Activated naive CD4-positive, alpha-beta T cell treated with anti-CD3 and anti-CD28 coated beads, Interleukin-2, amount 10 ng/mL, durations not matched to agents 7 days and 5 days (primary cell): ENCODE results near the gene IGSF9B.
A peak's percentile ranks its signal among the peaks of the same experiment; 100 is the strongest.

Source experiments
- CTCF ChIA-PET: fragments of 350-600 bp; sonication (Branson Sonifier 250); formaldehyde crosslinking; loops from one replicate; lab custom pipeline; 2021; ENCODE audit warnings: antibody characterized with exemption; lab: Charles Lee
- DNase-seq: peaks from one replicate; pipeline ENCODE4 v3.0.0-alpha.2; 2020
- H3K27ac Mint-ChIP-seq: one replicate; pipeline ENCODE4 v1.8.0; 2021; ENCODE audit warnings: mild to moderate bottlenecking, moderate library complexity, mixed read lengths
- H3K27me3 Mint-ChIP-seq: one replicate; pipeline ENCODE4 v1.8.0; 2021; ENCODE audit warnings: mild to moderate bottlenecking, mixed read lengths
- H3K36me3 Mint-ChIP-seq: one replicate; pipeline ENCODE4 v1.8.0; 2021; ENCODE audit warnings: mixed read lengths
- H3K4me1 Mint-ChIP-seq: one replicate; pipeline ENCODE4 v1.8.0; 2021; ENCODE audit warnings: mixed read lengths
- H3K4me3 Mint-ChIP-seq: one replicate; pipeline ENCODE4 v1.8.0; 2021; ENCODE audit warnings: mild to moderate bottlenecking, moderate library complexity, mixed read lengths
- H3K9me3 Mint-ChIP-seq: one replicate; pipeline ENCODE4 v1.8.0; 2021; ENCODE audit warnings: mixed read lengths

Gene IGSF9B

GRCh38 chr11:133934096-133934495 is 22.7 kb downstream of the IGSF9B start:
- H3K27me3 Mint-ChIP-seq = no peaks in the 10 kb centered on the region
- H3K4me3 Mint-ChIP-seq = no peak overlapping the region
- peaks cover 51% of the 10 kb centered on the region for H3K4me1 Mint-ChIP-seq
- peak overlapping the region; percentile 62 for H3K27ac Mint-ChIP-seq
- H3K9me3 Mint-ChIP-seq = no peaks in the 10 kb centered on the region
- no peak for DNase-seq
- H3K36me3 Mint-ChIP-seq = peaks cover 71% of the 10 kb centered on the region
- CTCF ChIA-PET = no interaction called here

GRCh38 chr11:133931449-133932060 is 25.2 kb downstream of the IGSF9B start:
- Mint-ChIP-seq H3K4me1 (peaks cover 70% of the 10 kb centered on the region), H3K9me3 (no peaks in the 10 kb centered on the region), H3K4me3 (no peak overlapping the region), H3K36me3 (peaks cover 68% of the 10 kb centered on the region), H3K27ac (peak overlapping the region; percentile 67), H3K27me3 (no peaks in the 10 kb centered on the region)
- DNase-seq = no peak
- CTCF ChIA-PET = no interaction called here

GRCh38 chr11:133930767-133931448 is 25.9 kb downstream of the IGSF9B start:
- CTCF ChIA-PET = no interaction called here
- H3K27ac Mint-ChIP-seq = peak overlapping the region; percentile 89
- peaks cover 67% of the 10 kb centered on the region for H3K36me3 Mint-ChIP-seq
- DNase-seq = no peak
- no peaks in the 10 kb centered on the region for H3K27me3 Mint-ChIP-seq
- peaks cover 70% of the 10 kb centered on the region for H3K4me1 Mint-ChIP-seq
- H3K4me3 Mint-ChIP-seq = no peak overlapping the region
- H3K9me3 Mint-ChIP-seq = no peaks in the 10 kb centered on the region

- H3K4me3 Mint-ChIP-seq = no peak overlapping the region
- H3K4me1 Mint-ChIP-seq = peaks cover 70% of the 10 kb centered on the region
Measured at GRCh38 chr11:133930053-133930766, 26.6 kb downstream of the IGSF9B start.

GRCh38 chr11:133929401-133930052 is 27.2 kb downstream of the IGSF9B start:
- no peak for DNase-seq
- peak overlapping the region; percentile 89 for H3K27ac Mint-ChIP-seq
- H3K9me3 Mint-ChIP-seq = no peaks in the 10 kb centered on the region
- H3K4me1 Mint-ChIP-seq = peaks cover 65% of the 10 kb centered on the region
- no peaks in the 10 kb centered on the region for H3K27me3 Mint-ChIP-seq
- peak overlapping the region; percentile 64 for H3K4me3 Mint-ChIP-seq
- CTCF ChIA-PET = no interaction called here
- peaks cover 66% of the 10 kb centered on the region for H3K36me3 Mint-ChIP-seq

More at GRCh38 chr11:133930053-133930766, 26.6 kb downstream of the IGSF9B start:
- Mint-ChIP-seq H3K36me3 (peaks cover 67% of the 10 kb centered on the region), H3K27me3 (no peaks in the 10 kb centered on the region), H3K27ac (peak overlapping the region; percentile 89), H3K9me3 (no peaks in the 10 kb centered on the region)
- CTCF ChIA-PET = no interaction called here
- no peak for DNase-seq

- Mint-ChIP-seq H3K36me3 (peaks cover 67% of the 10 kb centered on the region), H3K4me3 (peak overlapping the region; percentile 64), H3K27me3 (no peaks in the 10 kb centered on the region), H3K9me3 (no peaks in the 10 kb centered on the region), H3K27ac (peak overlapping the region; percentile 89), H3K4me1 (peaks cover 62% of the 10 kb centered on the region)
- CTCF ChIA-PET = interaction anchor here (0.7 to 2.8 kb wide), 23 partner anchors 9 to 224 kb away, joined by 3 to 71 read pairs (median 10); partner anchors contain the start of genes IGSF9B and JAM3
- DNase-seq = peak; percentile 86
Measured at GRCh38 chr11:133928628-133929059, 28.1 kb downstream of the IGSF9B start.

- DNase-seq = peak; percentile 85
- peak overlapping the region; percentile 89 for H3K27ac Mint-ChIP-seq
- CTCF ChIA-PET = interaction anchor here (0.7 to 2.8 kb wide), 40 partner anchors 9 to 224 kb away, joined by 3 to 71 read pairs (median 4); partner anchors contain the start of genes IGSF9B and JAM3
- no peaks in the 10 kb centered on the region for H3K9me3 Mint-ChIP-seq
- peaks cover 55% of the 10 kb centered on the region for H3K4me1 Mint-ChIP-seq
- H3K27me3 Mint-ChIP-seq = no peaks in the 10 kb centered on the region
- H3K36me3 Mint-ChIP-seq = peaks cover 63% of the 10 kb centered on the region
- H3K4me3 Mint-ChIP-seq = peak overlapping the region; percentile 64
Measured at GRCh38 chr11:133927690-133928627, 28.8 kb downstream of the IGSF9B start.

GRCh38 chr11:133926466-133927246 is 30.1 kb downstream of the IGSF9B start:
- Mint-ChIP-seq H3K27ac (no peak overlapping the region), H3K27me3 (no peaks in the 10 kb centered on the region), H3K36me3 (peaks cover 61% of the 10 kb centered on the region), H3K9me3 (no peaks in the 10 kb centered on the region), H3K4me3 (no peak overlapping the region), H3K4me1 (peaks cover 52% of the 10 kb centered on the region)
- CTCF ChIA-PET = interaction anchor here (0.7 to 2.8 kb wide), 22 partner anchors 9 to 218 kb away, joined by 3 to 71 read pairs (median 10); partner anchors contain the start of genes IGSF9B and JAM3
- no peak for DNase-seq

- DNase-seq = no peak
- Mint-ChIP-seq H3K27ac (peak overlapping the region; percentile 14), H3K36me3 (peaks cover 62% of the 10 kb centered on the region), H3K9me3 (no peaks in the 10 kb centered on the region), H3K27me3 (no peaks in the 10 kb centered on the region), H3K4me3 (no peak overlapping the region), H3K4me1 (peaks cover 44% of the 10 kb centered on the region)
- CTCF ChIA-PET = no interaction called here
Measured at GRCh38 chr11:133925756-133926155, 31.0 kb downstream of the IGSF9B start.

- Mint-ChIP-seq H3K9me3 (no peaks in the 10 kb centered on the region), H3K27ac (no peak overlapping the region), H3K4me3 (no peak overlapping the region), H3K36me3 (peaks cover 53% of the 10 kb centered on the region), H3K4me1 (peaks cover 36% of the 10 kb centered on the region), H3K27me3 (no peaks in the 10 kb centered on the region)
- CTCF ChIA-PET = interaction anchor here (0.6 to 1.0 kb wide), 3 partner anchors 22 to 270 kb away, joined by 3 to 4 read pairs (median 4); no protein-coding TSS in a partner anchor
- no peak for DNase-seq
Measured at GRCh38 chr11:133924661-133925060, 32.1 kb downstream of the IGSF9B start.

- Mint-ChIP-seq H3K27ac (peak overlapping the region; percentile 0), H3K4me1 (peaks cover 28% of the 10 kb centered on the region), H3K9me3 (no peaks in the 10 kb centered on the region), H3K36me3 (peaks cover 47% of the 10 kb centered on the region), H3K4me3 (no peak overlapping the region), H3K27me3 (no peaks in the 10 kb centered on the region)
- CTCF ChIA-PET = interaction anchor here (1.9 kb wide), 1 partner anchor 176 kb away, joined by 5 read pairs; no protein-coding TSS in a partner anchor
- DNase-seq = no peak
Measured at GRCh38 chr11:133922078-133922870, 34.5 kb downstream of the IGSF9B start.

GRCh38 chr11:133921513-133921912 is 35.3 kb downstream of the IGSF9B start:
- Mint-ChIP-seq H3K36me3 (peaks cover 42% of the 10 kb centered on the region), H3K27me3 (no peaks in the 10 kb centered on the region), H3K4me1 (peaks cover 26% of the 10 kb centered on the region), H3K4me3 (no peak overlapping the region), H3K27ac (peak overlapping the region; percentile 0), H3K9me3 (no peaks in the 10 kb centered on the region)
- CTCF ChIA-PET = interaction anchor here (1.9 kb wide), 1 partner anchor 177 kb away, joined by 5 read pairs; no protein-coding TSS in a partner anchor
- no peak for DNase-seq
